ENCODE measurements around the gene CDC42SE2. TPM values are rescaled to one million over a fixed set of nuclear protein-coding genes. Genes with fewer than 3 reads are reported as not detected.
"Not testable (repeated sequence)": the region's sequence is repeated elsewhere in the genome, so short reads cannot be mapped to it uniquely, and the experiment has no call there.

CDC42SE2 gene
- total RNA-seq, 1 experiment from 2014 or later, result 25.9 TPM

GRCh38 chr5:131367219-131367860 is 103.5 kb downstream of the CDC42SE2 start:
- Histone ChIP-seq H3K4me3 (ENCODE audit: insufficient read depth, low read depth, low read length) (no peak overlapping the region), H3K27me3 (ENCODE audit: control insufficient read depth, insufficient read depth, low read length) (no peaks in the 10 kb centered on the region), H3K36me3 (replicated peaks; ENCODE audit: control insufficient read depth, insufficient read depth, low read length) (no peaks in the 10 kb centered on the region)
- no peak for DNase-seq

DNA sequence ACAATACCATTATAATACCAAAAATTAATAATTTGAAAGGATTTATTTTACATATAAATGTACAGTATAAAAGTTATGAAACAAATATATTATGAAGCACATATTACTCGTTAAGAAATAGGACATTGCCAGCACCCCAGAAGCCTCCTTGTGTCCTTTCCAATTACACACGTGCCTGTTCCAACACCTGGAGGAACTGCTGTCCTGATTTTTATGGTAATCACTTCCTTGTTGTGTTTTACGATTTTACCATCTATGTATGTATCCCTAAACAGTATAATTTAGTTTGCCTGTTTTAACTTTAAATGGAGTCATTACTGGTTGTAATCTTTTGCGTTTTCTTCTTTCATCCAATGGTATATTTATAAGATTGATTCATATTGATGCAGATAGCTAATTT is 105.0 kb downstream of the CDC42SE2 start:
- no peak overlapping the region for H3K4me3 ChIP-seq (ENCODE audit: insufficient read depth, low read depth, low read length)
- no peak for DNase-seq
- H3K27me3 ChIP-seq (ENCODE audit: control insufficient read depth, insufficient read depth, low read length), result no peaks in the 10 kb centered on the region
- H3K36me3 ChIP-seq (replicated peaks; ENCODE audit: control insufficient read depth, insufficient read depth, low read length), result no peaks in the 10 kb centered on the region

GRCh38 chr5:131369558-131369957 is 105.7 kb downstream of the CDC42SE2 start:
- no peaks in the 10 kb centered on the region for H3K36me3 ChIP-seq (replicated peaks; ENCODE audit: control insufficient read depth, insufficient read depth, low read length)
- no peak for DNase-seq
- H3K27me3 ChIP-seq (ENCODE audit: control insufficient read depth, insufficient read depth, low read length), result no peaks in the 10 kb centered on the region
- H3K4me3 ChIP-seq (ENCODE audit: insufficient read depth, low read depth, low read length), result no peak overlapping the region

DNA sequence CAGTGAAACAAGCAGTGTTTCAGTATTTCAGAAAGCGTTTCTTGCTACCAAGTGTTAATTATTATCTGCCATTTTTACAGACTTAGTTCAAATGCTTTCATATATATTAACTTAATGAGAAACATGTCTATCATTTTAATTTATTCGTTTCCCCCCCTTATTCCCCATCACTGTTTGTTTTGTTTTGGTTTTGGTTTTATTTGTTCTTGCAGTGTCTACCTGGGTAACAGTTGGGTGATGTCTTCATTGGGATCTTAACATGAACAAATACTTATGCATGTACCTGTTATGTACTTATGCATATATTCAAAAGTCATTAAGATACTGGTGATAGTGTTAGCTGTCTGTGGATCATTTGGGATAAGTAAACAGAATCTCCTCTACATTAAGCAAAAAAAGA is 108.0 kb downstream of the CDC42SE2 start:
- H3K4me3 ChIP-seq (ENCODE audit: insufficient read depth, low read depth, low read length), result no peak overlapping the region
- H3K27me3 ChIP-seq (ENCODE audit: control insufficient read depth, insufficient read depth, low read length), result no peaks in the 10 kb centered on the region
- no peak for DNase-seq
- no peaks in the 10 kb centered on the region for H3K36me3 ChIP-seq (replicated peaks; ENCODE audit: control insufficient read depth, insufficient read depth, low read length)

- Histone ChIP-seq H3K36me3 (replicated peaks; ENCODE audit: control insufficient read depth, insufficient read depth, low read length) (no peaks in the 10 kb centered on the region), H3K27me3 (ENCODE audit: control insufficient read depth, insufficient read depth, low read length) (no peaks in the 10 kb centered on the region), H3K4me3 (ENCODE audit: insufficient read depth, low read depth, low read length) (no peak overlapping the region)
- DNase-seq, result no peak
These were observed 109.4 kb downstream of the CDC42SE2 start for GRCh38 chr5:131373265-131373664.

DNA sequence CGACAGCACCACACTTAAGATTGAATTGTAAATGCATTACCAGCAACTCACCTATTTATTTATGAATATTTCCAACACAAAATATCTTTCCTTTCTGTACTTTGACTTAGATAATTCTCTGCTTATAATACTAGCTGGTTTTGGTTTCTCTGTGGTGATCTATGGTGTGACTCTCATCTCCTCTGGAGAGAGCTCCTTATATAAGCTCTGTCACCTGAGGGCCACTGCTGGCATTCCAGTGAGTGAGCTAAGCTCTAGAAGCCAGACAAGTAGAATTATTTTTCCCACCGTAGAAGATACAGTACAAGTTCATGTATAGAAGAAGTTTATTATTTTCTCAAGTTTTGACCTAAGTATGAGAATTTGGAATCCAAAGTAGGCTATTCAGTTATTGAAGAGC is 111.5 kb downstream of the CDC42SE2 start:
- Histone ChIP-seq H3K27me3 (ENCODE audit: control insufficient read depth, insufficient read depth, low read length) (no peaks in the 10 kb centered on the region), H3K36me3 (replicated peaks; ENCODE audit: control insufficient read depth, insufficient read depth, low read length) (no peaks in the 10 kb centered on the region), H3K4me3 (ENCODE audit: insufficient read depth, low read depth, low read length) (no peak overlapping the region)
- DNase-seq, result no peak

DNA sequence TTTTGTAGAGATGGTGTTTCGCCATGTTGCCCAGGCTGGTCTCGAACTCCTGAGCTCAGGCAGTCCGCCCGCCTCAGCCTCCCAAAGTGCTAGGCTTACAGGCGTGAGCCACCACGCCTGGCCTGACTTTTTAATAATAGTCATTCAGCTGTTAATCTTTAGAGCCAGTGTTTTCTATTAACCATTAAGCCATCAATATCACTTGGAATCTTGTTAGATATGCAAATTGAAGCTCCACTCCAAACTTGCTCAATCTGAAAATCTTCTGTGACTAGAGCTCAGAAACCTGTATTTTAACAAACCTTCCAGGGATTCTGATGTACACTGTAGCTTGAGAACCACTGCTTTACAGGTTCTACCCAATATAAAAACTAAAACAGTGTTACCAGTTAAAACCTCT is 113.5 kb downstream of the CDC42SE2 start:
- Histone ChIP-seq H3K27me3 (ENCODE audit: control insufficient read depth, insufficient read depth, low read length) (no peaks in the 10 kb centered on the region), H3K36me3 (replicated peaks; ENCODE audit: control insufficient read depth, insufficient read depth, low read length) (no peaks in the 10 kb centered on the region), H3K4me3 (ENCODE audit: insufficient read depth, low read depth, low read length) (no peak overlapping the region)
- DNase-seq, result no peak

GRCh38 chr5:131377785-131378325 is 114.0 kb downstream of the CDC42SE2 start:
- no peak for DNase-seq
- Histone ChIP-seq H3K4me3 (ENCODE audit: insufficient read depth, low read depth, low read length) (no peak overlapping the region), H3K27me3 (ENCODE audit: control insufficient read depth, insufficient read depth, low read length) (no peaks in the 10 kb centered on the region), H3K36me3 (replicated peaks; ENCODE audit: control insufficient read depth, insufficient read depth, low read length) (no peaks in the 10 kb centered on the region)

GRCh38 chr5:131378721-131379541 is 115.1 kb downstream of the CDC42SE2 start:
- H3K4me3 ChIP-seq (ENCODE audit: insufficient read depth, low read depth, low read length), result no peak overlapping the region
- DNase-seq, result no peak
- no peaks in the 10 kb centered on the region for H3K27me3 ChIP-seq (ENCODE audit: control insufficient read depth, insufficient read depth, low read length)
- H3K36me3 ChIP-seq (replicated peaks; ENCODE audit: control insufficient read depth, insufficient read depth, low read length), result no peaks in the 10 kb centered on the region

- no peaks in the 10 kb centered on the region for H3K36me3 ChIP-seq (replicated peaks; ENCODE audit: control insufficient read depth, insufficient read depth, low read length)
- DNase-seq, result no peak
- no peaks in the 10 kb centered on the region for H3K27me3 ChIP-seq (ENCODE audit: control insufficient read depth, insufficient read depth, low read length)
- no peak overlapping the region for H3K4me3 ChIP-seq (ENCODE audit: insufficient read depth, low read depth, low read length)
These were observed 115.9 kb downstream of the CDC42SE2 start for GRCh38 chr5:131379723-131380122.

GRCh38 chr5:131380238-131380637 is 116.4 kb downstream of the CDC42SE2 start:
- H3K4me3 ChIP-seq (ENCODE audit: insufficient read depth, low read depth, low read length); DNase-seq; H3K36me3 ChIP-seq (replicated peaks; ENCODE audit: control insufficient read depth, insufficient read depth, low read length); H3K27me3 ChIP-seq (ENCODE audit: control insufficient read depth, insufficient read depth, low read length): not testable (repeated sequence)

- H3K36me3 ChIP-seq (replicated peaks; ENCODE audit: control insufficient read depth, insufficient read depth, low read length), result no peaks in the 10 kb centered on the region
- DNase-seq, result no peak
- H3K4me3 ChIP-seq (ENCODE audit: insufficient read depth, low read depth, low read length), result no peak overlapping the region
- no peaks in the 10 kb centered on the region for H3K27me3 ChIP-seq (ENCODE audit: control insufficient read depth, insufficient read depth, low read length)
These were observed 117.2 kb downstream of the CDC42SE2 start for GRCh38 chr5:131381021-131381420.

- no peaks in the 10 kb centered on the region for H3K36me3 ChIP-seq (replicated peaks; ENCODE audit: control insufficient read depth, insufficient read depth, low read length)
- no peak for DNase-seq
These were observed 117.9 kb downstream of the CDC42SE2 start for GRCh38 chr5:131381777-131382176.

DNA sequence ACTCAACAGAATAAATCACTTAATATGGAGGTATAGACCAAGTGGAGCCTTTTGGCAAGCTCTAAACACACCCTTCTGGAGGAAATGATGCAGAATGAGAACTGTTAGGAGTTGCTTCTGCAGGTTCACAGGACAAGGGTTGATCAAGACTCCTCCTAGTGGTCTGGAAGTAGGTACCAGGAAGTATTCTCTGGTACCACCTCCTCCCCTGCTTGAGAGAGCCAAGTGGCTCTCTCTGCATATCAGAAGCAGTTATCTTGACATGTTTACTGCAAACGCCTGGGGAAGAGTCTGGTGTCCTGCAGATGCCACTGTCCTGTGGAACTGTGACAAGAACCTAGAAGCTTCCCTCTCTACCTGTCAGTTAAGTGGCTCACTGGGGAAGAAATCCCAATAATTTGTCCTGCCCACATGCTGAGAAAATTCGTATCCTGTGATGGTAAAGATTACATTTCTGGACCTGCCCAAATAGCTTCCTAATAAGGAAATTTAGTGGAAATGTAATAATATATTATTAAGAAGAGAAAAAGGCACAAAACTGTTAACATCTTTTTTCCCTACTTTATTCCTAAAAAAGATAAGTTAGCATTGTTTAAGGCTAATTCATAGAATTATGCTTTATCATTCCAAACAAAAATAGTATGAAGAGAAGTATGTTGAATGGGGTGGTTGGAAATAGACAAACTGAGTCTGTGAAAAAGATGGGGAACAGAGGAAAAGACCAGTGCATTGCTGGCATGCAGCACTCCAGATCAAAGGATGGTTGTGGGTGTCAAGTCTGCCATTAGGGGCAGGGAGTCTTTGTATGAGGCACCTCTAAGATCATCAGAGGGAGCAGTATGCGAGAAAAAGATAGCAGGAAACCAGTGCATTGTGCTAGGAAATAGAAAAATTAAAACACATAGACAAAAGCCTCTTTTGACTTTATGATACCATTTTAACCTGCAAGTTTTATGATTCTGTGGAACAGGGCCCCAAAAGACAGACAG is 118.8 kb downstream of the CDC42SE2 start:
- Histone ChIP-seq H3K27me3 (ENCODE audit: control insufficient read depth, insufficient read depth, low read length) (no peaks in the 10 kb centered on the region), H3K4me3 (ENCODE audit: insufficient read depth, low read depth, low read length) (no peak overlapping the region), H3K36me3 (replicated peaks; ENCODE audit: control insufficient read depth, insufficient read depth, low read length) (no peaks in the 10 kb centered on the region)
- DNase-seq, result peak; percentile 64

More at GRCh38 chr5:131381777-131382176, 117.9 kb downstream of the CDC42SE2 start:
- no peaks in the 10 kb centered on the region for H3K27me3 ChIP-seq (ENCODE audit: control insufficient read depth, insufficient read depth, low read length)
- no peak overlapping the region for H3K4me3 ChIP-seq (ENCODE audit: insufficient read depth, low read depth, low read length)
